Stimulated activated CD4-positive, alpha-beta T cell treated with anti-CD3 and anti-CD28 coated beads, Interleukin-12 subunit alpha, Interleukin-12 subunit beta, amount 100 ng/mL, for 48 hours (primary cell): ENCODE data around the gene OSBPL10.

Experiments used
- DNase-seq, 3 donors: peaks; one replicate each; pipeline ENCODE4 v3.0.0-alpha.2; 2020; ENCODE audit warnings: low read depth in 2 of 3, low spot score in 1 of 3

OSBPL10 gene

GRCh38 chr3:31926543-31926942 lies 54.5 kb downstream of the OSBPL10 start:
- DNase-seq = no peak

- DNase-seq = no peak
Measured at GRCh38 chr3:31925271-31925630, 55.8 kb downstream of the OSBPL10 start.

- no peak for DNase-seq
Measured at GRCh38 chr3:31924610-31925270, 56.3 kb downstream of the OSBPL10 start.

- DNase-seq = no peak
Measured at GRCh38 chr3:31922962-31923361, 58.1 kb downstream of the OSBPL10 start.

- no peak for DNase-seq
Measured at GRCh38 chr3:31921837-31922236, 59.2 kb downstream of the OSBPL10 start.

- no peak for DNase-seq
Measured at GRCh38 chr3:31920310-31920709, 60.8 kb downstream of the OSBPL10 start.

GRCh38 chr3:31919528-31919927 lies 61.5 kb downstream of the OSBPL10 start:
- DNase-seq = no peak

- no peak for DNase-seq
Measured at GRCh38 chr3:31918179-31919150, 62.6 kb downstream of the OSBPL10 start.

- DNase-seq = no peak
Measured at GRCh38 chr3:31917303-31918005, 63.6 kb downstream of the OSBPL10 start.

GRCh38 chr3:31911643-31912042 lies 69.4 kb downstream of the OSBPL10 start:
- DNase-seq = no peak

GRCh38 chr3:31911124-31911523 lies 69.9 kb downstream of the OSBPL10 start:
- no peak for DNase-seq

GRCh38 chr3:31909455-31909854 lies 71.6 kb downstream of the OSBPL10 start:
- DNase-seq = no peak

- DNase-seq = no peak
Measured at GRCh38 chr3:31908391-31909097, 72.5 kb downstream of the OSBPL10 start.

GRCh38 chr3:31906182-31906581 lies 74.9 kb downstream of the OSBPL10 start:
- DNase-seq = no peak

- DNase-seq = no peak
Measured at GRCh38 chr3:31903686-31904431, 77.2 kb downstream of the OSBPL10 start.

GRCh38 chr3:31900583-31900982 lies 80.5 kb downstream of the OSBPL10 start:
- no peak for DNase-seq

- DNase-seq = no peak
Measured at GRCh38 chr3:31896648-31897433, 84.2 kb downstream of the OSBPL10 start.

- DNase-seq = no peak
Measured at GRCh38 chr3:31896026-31896425, 85.0 kb downstream of the OSBPL10 start.

GRCh38 chr3:31895471-31895870 lies 85.6 kb downstream of the OSBPL10 start:
- no peak for DNase-seq
